ENCODE data around the gene SARNP. TPM values are rescaled to one million over a fixed set of nuclear protein-coding genes. Genes with fewer than 3 reads are reported as not detected.

Gene SARNP
- total and polyA plus RNA-seq, 9 of the 15 experiments (the other 6 are each of a cell fraction or from before 2014, with no cell fraction given) = 70.1 to 400 (median 198) TPM

GRCh38 chr12:55728939-55729818, 88.3 kb downstream of the SARNP start, which contains the start of gene CD63 (continued):
- TF ChIP-seq ZHX1 (conservative IDR thresholded peaks at IDR 0.05; ENCODE audit: low read length) (no peak), SIRT6 (IDR thresholded peaks at IDR 0.05; ENCODE audit: low read depth, low read length) (no peak), MTF1 (CRISPR knock-in tag; IDR thresholded peaks at IDR 0.05; ENCODE audit: borderline replicate concordance) (no peak), HINFP (tag; conservative IDR thresholded peaks at IDR 0.05; ENCODE audit: low read depth) (no peak), MCM2 (IDR thresholded peaks at IDR 0.05; ENCODE audit: low read depth) (no peak), NR2C1 (IDR thresholded peaks at IDR 0.05) (no peak), NR2C1 (tag; IDR thresholded peaks at IDR 0.05) (no peak), ARNT (IDR thresholded peaks at IDR 0.05) (0 out of 4 replicates have a peak, but pooled peaks of 1 of the 2 experiments have one; percentile 48), SAP30 (IDR thresholded peaks at IDR 0.05; ENCODE audit: borderline replicate concordance, insufficient read depth, low read depth, low read length, poor library complexity, severe bottlenecking) (peak; percentile 85), SMARCA5 (IDR thresholded peaks at IDR 0.05) (peak; percentile 16; the same call in 1 of the 2 replicates), MTA2 (IDR thresholded peaks at IDR 0.05; ENCODE audit: low read depth) (no peak), ZBTB5 (IDR thresholded peaks at IDR 0.05) (no peak), ELK3 (CRISPR knock-in tag; IDR thresholded peaks at IDR 0.05) (no peak), ZNF507 (tag; conservative IDR thresholded peaks at IDR 0.05) (no peak), ZNF696 (CRISPR knock-in tag; conservative IDR thresholded peaks at IDR 0.05) (no peak), ZNF24 (IDR thresholded peaks at IDR 0.05) (no peak)
- TF ChIP-seq, protein P1, sequence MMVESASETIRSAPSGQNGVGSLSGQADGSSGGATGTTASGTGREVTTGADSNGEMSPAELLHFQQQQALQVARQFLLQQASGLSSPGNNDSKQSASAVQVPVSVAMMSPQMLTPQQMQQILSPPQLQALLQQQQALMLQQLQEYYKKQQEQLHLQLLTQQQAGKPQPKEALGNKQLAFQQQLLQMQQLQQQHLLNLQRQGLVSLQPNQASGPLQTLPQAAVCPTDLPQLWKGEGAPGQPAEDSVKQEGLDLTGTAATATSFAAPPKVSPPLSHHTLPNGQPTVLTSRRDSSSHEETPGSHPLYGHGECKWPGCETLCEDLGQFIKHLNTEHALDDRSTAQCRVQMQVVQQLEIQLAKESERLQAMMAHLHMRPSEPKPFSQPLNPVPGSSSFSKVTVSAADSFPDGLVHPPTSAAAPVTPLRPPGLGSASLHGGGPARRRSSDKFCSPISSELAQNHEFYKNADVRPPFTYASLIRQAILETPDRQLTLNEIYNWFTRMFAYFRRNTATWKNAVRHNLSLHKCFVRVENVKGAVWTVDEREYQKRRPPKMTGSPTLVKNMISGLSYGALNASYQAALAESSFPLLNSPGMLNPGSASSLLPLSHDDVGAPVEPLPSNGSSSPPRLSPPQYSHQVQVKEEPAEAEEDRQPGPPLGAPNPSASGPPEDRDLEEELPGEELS (CRISPR knock-in tag; IDR thresholded peaks at IDR 0.05; ENCODE audit: borderline replicate concordance) = 0 out of 2 replicates have a peak, but pooled peaks have one; percentile 46

All from K562 (cell line).